Uterus (tissue), 2 donors: Measurements from ENCODE around the gene ZCCHC14.

Experiments
- POLR2A ChIP-seq, 2 donors: fragments of 450-650 bp; IDR thresholded peaks; one replicate each; pipeline ENCODE4 v1.6.1; 2016; ENCODE audit warnings: antibody characterized with exemption in 2 of 2, mild to moderate bottlenecking in 1 of 2, moderate library complexity in 1 of 2
- TF ChIP-seq, protein P1 (sequence below), 4 experiments: fragments of 200-600 bp in 2 of 4; fragments of 450-650 bp in 2 of 4; sonication (generic) in 2 of 4; IDR thresholded peaks; one replicate each; pipeline ENCODE4 v1.5.1; 2016 to 2019; ENCODE audit warnings: antibody characterized with exemption in 4 of 4, mild to moderate bottlenecking in 2 of 4, moderate library complexity in 1 of 4

DNA sequence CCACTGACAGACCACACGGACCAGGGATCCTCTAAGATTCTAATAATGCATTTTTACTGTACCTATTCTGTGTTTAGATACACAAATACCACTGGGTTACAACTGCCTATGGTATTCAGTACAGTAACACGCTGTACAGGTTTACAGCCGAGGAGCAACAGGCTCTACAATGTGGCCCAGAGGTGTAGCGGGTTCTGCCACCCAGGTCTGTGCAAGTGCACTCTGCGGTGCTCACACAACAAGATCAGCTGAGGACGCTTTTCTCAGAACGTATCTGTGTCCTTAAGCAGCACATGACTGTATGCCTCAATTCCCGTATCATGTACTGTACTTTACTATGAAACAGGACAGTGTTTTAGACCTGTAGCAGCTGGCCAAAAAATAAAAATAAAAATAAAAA lies 6.5 kb downstream of the ZCCHC14 start:
- no peak for TF ChIP-seq POLR2A (IDR thresholded peaks at IDR 0.05)
- TF ChIP-seq, protein P1, sequence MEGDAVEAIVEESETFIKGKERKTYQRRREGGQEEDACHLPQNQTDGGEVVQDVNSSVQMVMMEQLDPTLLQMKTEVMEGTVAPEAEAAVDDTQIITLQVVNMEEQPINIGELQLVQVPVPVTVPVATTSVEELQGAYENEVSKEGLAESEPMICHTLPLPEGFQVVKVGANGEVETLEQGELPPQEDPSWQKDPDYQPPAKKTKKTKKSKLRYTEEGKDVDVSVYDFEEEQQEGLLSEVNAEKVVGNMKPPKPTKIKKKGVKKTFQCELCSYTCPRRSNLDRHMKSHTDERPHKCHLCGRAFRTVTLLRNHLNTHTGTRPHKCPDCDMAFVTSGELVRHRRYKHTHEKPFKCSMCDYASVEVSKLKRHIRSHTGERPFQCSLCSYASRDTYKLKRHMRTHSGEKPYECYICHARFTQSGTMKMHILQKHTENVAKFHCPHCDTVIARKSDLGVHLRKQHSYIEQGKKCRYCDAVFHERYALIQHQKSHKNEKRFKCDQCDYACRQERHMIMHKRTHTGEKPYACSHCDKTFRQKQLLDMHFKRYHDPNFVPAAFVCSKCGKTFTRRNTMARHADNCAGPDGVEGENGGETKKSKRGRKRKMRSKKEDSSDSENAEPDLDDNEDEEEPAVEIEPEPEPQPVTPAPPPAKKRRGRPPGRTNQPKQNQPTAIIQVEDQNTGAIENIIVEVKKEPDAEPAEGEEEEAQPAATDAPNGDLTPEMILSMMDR (IDR thresholded peaks at IDR 0.05), result no peak
